Activated T-helper 9 cell treated with anti-CD3 and anti-CD28 coated beads, Interleukin-2, amount 50 U/mL, for 16 hours (primary cell): Measurements from ENCODE around the gene GADL1.
A peak's percentile ranks its signal among the peaks of the same experiment; 100 is the strongest.

ENCODE experiments used
- DNase-seq: peaks from one replicate; pipeline ENCODE4 v3.0.0-alpha.2; 2020; ENCODE audit warnings: low read depth

Gene GADL1

DNA sequence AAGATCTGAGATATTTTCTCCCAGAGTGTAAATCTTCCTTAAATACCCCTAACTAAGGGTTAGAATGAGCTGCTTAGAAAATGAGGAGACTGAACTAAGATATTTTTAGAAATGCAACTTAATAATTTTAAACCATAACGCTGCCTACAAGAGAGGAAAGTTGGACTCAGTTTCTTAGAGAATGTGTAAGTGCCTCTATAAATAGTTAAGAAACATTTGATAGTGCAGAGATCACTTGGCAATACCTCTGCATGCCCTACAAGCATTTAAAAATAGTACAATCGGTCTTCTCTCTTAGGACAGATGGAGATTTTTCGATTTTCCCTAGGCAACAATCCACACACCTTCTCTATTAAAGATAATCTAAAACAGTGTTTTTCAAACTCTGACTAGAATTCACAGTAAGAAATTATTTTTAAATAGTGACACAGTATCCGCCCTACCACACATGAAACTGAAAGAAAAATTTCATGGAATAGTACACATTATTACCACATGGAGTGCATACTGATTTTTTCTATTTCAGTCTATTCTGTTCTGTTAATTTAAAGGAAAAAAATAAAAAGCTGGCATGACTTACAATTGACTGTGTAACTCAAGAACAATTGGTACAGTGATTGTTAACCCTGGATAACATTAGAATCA lies 83.2 kb downstream of the GADL1 start:
- DNase-seq = no peak

DNA sequence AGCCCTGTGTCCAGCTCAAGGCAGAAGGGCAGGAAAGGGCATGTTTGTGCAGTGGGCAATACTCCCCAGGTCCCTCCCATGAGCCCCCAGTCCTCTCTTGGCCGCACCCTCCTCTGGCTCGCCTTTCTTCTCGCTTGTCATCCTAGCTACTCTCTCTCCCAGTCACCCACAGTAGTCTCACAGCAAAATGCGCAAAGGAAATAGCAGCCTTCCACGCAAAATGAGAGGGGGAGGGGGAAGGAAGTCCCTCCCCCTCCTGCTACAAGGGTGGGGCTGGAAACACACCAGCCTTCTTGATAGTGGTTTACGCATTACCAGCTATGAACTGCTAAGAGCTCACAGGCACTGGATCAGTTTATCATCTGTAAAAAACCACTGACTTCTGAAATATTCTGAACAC lies 83.8 kb downstream of the GADL1 start:
- DNase-seq = no peak

DNA sequence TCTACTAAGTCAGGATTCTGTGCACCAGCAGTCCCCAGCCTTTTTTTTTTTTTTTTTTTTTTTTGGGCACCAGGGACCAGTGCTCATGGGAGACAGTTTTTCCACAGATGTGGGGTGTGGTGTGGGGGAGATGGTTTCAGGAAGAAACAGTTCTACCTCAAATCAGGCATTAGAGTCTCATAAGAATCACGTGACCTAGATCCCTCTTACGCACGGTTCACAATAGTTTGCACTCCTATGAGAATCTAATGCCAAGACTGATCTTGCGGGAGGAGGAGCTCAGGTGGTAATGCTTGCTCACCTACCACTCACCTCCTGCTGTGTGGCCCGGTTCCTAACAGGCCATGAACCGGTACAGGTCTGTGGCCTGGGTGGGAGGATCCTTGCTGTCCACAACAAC lies 88.8 kb downstream of the GADL1 start:
- DNase-seq = no peak

DNA sequence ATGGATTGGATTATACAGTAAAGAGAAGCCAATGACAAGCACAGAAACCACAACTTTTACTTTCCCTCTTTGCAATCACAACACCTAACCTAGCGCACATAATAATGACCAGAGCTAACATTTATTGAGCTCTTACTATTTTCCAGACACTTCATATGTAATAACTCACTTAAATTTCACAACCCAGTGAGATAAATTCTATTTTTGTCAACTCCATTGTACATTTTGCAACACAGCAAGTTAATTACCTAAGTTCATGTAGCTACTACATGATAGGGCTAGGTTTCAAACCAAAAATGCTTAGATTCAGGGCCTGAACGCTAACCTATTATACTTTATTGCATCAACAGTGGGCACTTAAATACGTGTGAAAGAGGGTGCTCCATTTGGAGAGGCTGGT lies 89.5 kb downstream of the GADL1 start:
- no peak for DNase-seq

DNA sequence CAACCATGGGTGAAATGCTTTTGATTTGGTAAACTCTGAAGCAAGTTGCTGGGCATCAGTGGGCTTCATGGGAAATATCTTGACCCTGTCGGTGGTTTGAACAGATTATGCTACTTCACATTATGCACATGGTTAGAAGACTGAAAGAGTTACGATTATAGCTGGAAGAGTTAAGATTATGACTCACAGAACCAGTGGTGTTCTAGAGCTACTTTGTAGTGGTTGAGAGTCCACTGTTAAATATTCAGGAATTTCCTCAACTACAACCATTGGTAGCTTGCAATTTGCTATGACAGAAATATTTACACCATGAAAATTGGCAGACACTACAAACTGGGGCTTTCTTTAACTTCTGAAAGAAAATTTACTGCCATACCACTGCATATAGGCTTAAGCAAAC lies 99.3 kb downstream of the GADL1 start:
- no peak for DNase-seq

DNA sequence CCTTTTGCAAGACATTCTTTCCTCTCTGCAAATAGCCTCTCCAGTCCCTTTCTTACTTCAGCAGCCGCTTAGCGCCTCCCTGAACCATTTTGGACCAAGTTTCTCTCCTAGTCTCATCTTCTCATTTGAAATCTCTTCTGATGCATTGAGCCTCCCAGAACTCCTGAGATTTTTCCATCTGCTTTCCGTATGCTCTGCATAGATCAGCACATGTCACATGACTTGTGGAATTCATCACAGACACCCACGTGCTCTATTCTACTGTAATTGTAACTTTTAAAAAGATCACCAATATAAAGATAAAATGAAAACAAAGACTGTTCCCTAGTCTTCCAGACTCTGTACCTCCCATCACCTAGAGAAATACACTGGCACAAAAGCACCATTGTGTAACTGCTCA lies 100.7 kb downstream of the GADL1 start:
- no peak for DNase-seq

DNA sequence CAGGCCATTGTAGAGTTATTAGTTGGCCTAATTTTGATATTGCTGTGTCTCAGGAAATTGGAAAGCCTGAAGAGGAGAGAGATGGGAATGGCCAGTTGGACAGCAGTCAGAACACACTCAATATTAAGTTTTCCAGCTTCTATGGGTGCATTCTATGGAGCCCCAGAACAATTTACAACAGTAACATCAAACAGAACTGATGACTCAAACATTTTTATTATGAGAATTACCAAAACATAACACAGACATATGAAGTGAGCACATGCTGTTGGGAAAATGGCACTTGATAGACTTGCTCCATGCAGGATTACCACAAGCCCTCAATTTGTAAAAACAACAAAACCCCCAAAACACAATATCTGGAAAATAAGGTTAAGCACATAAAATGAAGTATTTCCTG lies 104.3 kb downstream of the GADL1 start:
- no peak for DNase-seq

DNA sequence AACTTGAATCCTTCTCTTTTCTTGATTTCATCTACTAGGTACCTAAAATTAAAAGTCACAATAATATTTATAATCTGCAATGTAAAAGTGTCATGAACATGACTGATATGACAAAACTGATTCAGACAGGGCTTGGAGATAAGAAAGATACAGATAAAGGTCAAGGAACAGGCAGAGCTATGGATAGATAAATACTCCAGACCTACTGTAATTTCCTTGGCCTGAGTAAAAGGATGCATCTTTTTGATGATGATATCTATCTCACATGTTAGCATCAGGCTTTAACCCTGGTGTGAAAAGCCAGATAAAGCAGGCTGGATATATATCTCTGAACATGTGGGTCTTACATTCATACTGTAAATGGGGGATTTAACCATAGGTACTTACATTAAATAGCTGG lies 108.1 kb downstream of the GADL1 start:
- DNase-seq = no peak

DNA sequence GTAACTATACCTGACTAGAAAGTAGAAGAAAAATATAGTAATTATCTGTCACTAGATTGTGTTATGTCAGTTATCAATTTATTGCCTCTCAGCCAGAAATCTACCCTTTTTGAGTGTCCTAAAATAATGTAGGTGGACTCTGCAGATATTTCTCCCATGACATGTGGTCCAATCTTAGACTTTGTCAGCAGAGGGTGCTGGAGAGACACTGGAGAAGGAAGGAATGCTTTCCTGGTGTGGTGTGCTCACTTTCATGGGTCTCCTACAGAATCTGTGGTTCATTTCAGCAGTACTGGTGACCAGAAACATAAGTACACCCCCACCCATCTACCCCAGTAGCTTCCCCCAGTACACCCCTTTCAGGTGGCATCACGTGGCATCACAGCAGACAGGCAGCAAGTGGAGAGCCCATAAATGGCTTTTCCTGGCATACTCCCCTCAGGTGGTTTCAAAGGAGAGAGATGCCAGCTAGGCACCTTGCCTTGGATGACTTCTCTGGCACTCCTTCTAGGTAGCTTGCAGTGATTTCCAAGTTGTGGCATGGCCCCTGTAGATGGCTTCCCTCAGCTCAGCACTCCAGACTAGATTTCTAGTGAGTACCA lies 114.7 kb downstream of the GADL1 start:
- DNase-seq = no peak

DNA sequence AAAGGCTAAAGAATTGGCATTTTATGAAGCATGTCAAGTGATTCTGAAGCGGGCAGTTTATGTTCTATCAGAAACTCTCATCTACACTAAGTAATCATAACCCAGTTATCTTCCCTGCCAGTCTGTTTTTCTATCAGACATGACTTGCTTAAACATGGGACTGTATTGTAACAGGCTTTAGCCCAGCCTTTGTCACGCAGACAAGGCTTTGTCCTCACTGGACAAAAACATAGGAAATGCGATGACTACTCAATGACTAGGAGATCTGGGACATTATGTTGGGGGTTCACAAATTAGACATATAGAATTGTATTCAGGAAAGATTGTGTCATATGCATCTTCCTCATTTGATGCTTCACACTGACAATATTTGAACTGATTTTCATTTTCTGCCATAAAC lies 115.5 kb downstream of the GADL1 start:
- no peak for DNase-seq

DNA sequence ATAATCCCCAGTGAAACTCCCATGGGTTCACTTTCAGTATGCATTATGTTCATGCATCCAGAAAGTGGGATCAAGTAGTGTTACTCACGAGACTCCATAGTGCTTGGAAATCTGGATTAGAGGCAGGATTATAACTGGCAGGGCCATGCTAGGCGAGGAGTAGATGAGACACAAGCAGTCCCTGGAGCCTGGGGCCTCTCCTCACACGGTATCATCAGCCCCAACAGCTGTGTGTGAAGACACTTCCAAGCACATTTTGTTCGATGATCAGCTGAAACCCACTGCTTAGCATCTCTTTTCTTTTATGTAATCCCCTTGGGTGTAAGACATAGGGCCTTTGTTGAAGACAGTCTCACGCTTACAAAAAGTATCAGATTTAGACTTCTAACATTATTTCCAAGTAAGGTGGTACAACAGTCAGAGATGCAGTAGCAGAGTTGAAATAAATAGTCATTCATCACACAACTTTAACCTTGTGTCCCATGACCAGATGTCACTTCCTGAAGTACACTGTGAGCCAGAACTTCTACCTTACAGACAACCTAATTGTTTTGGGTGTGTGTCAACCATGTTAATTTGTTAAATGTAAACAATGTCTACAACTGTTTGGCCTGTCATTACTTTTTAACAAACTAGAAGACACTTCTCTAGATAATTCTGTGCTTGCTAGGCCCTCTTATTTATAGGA lies 116.9 kb downstream of the GADL1 start:
- DNase-seq = no peak

DNA sequence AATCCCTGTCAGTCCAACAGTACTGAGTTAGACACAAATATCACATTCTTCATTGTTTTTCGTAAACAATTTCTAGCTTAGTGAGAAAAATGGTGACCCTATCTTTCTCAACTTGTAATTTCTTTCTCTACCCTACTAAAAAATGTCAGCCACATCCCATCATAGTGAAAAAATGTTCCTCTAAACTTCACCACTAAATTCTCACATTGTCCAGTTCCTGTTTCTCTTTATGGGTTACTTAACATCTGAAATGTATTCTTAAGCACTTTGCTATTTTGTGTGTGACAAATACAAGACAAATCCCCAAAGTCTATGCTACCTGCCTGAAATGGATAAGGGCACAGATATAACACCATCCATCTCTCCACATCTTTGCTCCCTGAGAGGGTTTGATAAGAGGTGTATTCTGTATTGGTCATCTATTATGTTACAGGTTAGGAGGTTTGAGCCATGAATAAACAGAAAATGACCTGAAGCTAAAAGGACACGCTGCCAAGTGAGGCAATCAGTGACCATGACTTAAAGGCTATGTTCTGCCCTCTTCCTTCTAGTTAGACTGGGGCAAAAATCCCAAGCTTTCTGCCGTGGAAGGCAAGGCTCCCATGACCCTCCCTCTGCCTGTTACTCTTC lies 118.2 kb downstream of the GADL1 start:
- no peak for DNase-seq

DNA sequence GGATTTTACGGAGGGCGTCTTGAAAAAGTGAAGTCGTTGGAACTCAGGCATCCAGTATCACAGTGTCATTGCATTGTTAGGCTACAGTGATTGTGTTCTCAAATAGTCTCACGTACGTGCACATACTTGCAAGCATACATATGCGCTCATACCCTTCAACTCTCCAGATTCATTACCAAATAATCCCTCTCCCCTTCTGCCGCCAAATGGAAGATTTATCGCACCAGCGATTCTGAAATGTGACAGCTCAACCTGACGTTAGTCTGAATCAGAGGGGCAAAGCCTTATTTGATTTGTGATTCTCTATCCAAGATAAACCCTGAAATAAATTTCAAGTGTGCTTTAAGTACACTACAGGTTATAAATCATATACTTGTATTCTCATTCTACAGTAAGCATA lies 119.4 kb downstream of the GADL1 start:
- no peak for DNase-seq

DNA sequence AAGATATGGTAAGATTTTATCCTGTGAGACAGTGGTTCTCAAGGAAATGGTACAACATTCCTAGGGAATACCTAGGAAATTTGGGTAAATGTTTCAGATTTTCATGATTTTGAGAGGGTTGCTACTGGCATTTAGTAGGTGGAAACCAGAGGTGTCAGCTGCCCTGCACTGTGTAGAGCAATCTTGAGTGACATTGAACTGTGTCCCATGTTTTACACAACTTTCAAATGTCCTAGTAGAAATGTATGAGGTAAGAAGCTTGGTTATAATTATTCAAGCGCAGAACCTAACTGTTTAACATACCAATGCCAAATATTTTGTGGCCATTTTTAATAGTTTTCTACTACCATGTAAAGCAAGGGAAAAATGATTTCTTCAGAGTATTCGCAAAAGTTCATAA lies 120.4 kb downstream of the GADL1 start:
- DNase-seq = no peak

DNA sequence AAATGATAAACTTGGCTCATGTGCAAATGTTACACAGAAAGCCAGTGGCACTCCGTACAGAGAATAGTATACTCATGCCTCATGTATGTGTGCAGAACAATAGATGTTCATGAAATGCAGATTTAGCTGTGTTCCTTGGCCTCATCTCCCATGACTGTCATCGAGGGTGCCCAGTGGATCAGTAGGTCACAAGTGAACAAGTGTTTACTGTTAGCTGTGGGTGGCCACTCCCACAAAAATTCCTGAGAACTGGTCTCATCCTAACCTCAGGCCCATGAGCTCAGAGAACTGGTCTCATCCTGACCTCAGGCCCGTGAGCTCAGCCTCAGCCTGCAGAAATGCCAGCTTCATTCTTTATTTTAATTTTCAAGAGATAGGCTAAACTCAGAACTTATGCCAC lies 124.1 kb downstream of the GADL1 start:
- no peak for DNase-seq

DNA sequence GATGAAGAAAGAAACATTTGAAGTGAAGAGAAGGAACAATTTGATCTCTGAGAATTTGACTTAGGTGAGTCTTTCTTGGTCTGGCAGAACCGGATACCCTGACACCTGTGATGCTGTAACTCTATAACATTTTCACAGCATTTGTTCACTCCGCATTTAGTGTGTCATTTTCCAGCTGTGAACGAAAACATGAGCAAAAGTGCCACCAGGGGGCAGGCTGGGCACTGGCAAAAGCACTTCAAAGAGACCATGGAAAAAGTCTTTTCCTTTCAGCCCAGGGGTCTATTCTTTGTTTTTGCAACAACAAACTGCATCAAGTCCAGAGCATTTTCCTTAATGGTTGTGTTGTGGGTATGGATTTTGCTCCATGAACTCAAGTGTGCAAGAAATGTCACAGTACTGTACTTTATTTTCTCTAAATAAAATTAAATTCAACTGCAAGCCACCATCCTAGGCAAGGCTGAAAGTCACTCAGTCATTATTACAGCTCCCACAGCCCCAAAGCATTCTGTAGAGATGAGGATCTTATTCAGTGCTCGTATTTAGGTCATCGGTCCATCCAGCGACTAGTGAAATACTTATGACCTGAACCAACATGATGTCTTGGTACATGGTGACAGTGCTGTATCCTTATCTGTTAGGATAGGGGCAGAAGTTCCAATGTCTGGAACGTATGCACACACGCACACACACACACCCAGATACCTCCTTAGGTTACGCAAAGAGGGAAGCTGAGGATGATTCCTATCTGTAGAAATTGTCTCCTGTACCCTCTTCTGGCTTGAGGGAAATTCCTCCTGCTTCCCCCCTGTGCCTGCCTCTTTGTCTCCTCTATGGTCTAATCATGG lies 125.5 kb downstream of the GADL1 start:
- peak; percentile 51 for DNase-seq

DNA sequence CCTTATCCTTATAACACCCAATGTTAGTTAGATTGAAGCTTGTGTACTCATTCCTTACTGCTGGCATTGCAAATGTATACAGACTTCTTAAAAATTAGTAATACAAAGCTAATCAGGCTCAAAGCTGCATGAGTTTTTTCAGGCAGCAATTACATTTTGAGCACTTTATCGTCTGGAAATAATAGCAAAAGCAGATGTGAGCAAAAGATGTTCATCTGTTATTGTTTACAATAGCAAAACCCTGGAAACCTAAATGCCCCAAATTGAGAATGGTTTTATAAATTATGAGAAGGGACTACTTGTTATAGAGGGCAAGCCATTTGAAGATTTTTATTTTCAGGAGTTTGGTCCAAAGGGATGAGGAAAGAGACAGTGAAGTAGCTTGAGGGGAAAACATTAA lies 126.4 kb downstream of the GADL1 start:
- DNase-seq = no peak

DNA sequence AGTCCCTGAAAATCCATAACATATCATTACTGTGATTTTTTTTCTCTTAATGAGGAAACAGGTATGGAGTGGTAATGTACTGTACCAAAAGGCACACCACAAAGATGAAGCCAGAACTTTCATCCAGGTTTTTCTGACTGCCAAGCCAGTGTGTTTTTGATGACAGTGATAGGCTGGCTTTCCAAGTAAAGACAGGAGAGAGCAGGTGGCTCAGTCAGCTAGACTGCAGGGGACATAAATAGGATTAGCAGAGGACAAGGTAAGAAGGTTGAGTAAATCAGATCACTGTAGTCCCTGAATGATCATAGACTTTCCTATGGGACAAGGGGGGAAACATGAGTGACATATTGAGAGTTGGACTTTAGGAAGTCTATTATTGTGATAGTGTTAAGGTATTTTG lies 127.9 kb downstream of the GADL1 start:
- no peak for DNase-seq

DNA sequence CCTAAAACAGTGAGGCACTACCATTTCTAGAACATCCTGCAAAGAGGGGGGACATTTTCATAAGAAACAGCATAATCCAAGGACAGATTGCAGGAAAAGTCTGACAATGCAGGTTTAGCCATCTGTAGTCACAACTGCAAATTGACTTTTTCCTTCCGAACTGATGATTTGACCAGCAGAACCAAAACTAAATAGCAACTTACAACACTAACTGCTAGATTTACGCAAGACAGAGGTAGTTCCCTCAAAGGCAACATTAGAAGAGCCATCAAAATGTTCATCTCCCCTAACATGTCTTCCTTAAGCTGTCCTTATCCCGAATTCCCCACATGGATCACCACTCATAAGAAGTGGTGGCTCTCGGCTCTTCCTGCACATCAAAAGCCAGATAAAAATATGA lies 129.6 kb downstream of the GADL1 start:
- no peak for DNase-seq

DNA sequence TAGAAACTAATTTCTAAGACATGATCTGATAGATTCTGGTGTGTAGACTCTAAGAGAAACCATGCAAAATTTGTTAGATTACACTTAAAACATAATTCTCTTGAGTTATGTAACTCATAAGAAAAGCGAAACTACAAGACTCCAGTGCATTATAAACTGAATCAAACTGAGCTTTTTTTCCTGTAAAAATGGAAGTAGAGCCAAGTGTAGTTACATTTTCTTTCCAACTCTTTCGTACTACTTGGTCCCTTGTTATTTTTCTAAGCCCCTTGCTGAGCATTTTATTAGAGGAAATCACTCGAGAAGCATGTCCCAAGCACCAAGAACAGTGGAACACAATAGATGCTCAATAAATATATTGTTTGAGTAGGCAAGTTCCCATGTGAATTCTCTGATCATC lies 130.2 kb downstream of the GADL1 start:
- DNase-seq = no peak

DNA sequence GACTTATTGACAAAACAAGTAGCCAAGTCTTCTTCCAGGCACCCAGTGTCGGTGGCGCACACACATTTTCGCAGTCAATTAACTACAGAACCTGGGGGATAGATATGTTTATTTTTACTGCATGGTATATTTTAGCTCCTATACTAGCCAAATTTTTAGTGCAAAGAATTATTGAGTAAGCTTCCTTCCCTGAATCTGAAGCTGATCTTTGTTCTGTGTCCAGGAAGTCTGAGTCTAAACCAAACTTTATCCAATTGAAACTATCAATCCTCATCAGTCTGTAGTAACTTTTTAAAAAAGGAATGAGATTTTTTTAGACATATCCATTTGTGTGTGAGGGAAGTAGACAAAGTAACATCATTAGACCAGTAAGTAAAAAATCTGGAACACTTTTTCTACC lies 133.1 kb downstream of the GADL1 start:
- no peak for DNase-seq

DNA sequence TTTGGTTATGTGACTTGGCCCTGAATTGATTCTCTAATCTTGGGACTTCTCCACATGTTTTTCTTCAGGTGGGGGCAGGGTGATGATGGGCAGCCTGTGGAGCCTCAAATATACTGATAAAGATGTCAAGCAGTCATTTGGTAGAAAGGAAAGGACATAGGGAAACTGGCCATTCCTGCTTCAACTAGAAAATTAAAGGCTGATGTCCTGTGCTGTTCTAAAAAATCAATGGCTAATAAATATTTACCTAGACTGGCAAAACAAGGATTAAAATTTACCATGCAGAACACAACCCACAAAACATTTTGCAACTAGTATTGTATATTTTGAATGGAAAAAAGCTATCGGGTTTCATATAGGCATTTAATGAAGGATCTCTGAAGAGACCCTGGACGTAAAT lies 133.7 kb downstream of the GADL1 start:
- DNase-seq = no peak
